ENCODE data around the gene SUFU. TPM values are rescaled to one million over a fixed set of nuclear protein-coding genes. Genes with fewer than 3 reads are reported as not detected.

SUFU gene
- total RNA-seq, 2 donors from 2014 or later = 6.6 to 9.2 TPM

GRCh38 chr10:102537948-102538347 lies 34.2 kb downstream of the SUFU start:
- intact Hi-C loops (cut with DNase I) = no loop called here
- no peak for ATAC-seq
- DNase-seq = no peak

DNA sequence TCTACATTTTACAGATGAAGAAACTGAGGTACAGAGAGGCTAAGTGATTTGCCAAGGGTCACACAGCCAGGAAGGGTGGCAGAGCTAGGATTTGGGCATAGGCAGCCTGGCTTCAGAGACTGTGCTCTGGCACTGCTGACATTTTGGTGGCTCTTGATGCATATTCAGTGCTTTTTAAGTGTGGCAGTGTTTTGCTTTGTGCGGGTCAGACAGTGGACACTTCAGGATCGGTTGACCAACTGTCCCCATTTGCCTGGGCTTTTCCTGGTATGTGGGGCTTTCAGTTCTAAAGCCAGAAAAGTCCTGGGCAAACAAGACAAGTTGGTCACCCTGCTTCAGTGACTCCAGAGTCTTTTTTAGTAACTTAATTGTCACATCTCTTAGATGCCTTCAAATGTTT lies 35.0 kb downstream of the SUFU start:
- no peak for ATAC-seq
- intact Hi-C loops (cut with DNase I) = no loop called here
- no peak for DNase-seq

GRCh38 chr10:102540023-102540422 lies 36.3 kb downstream of the SUFU start:
- intact Hi-C loops (cut with DNase I) = no loop called here
- DNase-seq = no peak
- peak in 1 of 2 donors; percentile 33 for ATAC-seq

DNA sequence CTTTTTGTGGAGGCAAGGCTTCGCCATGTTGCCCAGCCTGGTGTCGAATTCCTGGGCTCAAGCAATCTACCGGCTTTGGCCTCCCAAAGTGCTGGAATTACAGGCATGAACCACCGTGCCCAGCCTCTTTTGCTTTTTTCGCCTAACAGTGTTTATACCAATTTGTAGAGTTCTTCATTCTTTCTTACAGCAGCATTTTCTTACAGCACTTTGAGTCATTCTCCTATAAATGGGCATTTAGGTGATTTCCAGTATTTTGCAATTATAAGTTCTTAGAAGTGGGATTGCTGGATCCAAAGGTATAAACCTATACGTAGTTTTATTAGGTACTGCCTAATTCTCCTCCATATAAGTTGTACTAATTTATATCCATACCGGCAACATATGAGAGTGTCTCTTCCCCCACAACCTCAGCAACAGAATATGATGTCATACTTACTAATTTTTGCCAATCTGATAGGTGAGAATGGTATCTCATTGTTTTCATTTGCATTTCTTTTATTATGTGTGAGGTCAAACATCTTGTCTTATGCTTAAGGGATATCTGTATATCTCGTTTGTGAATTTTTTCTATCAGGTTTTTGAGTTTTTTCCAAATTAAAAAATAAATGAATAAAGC lies 39.1 kb downstream of the SUFU start:
- DNase-seq = no peak
- intact Hi-C loops (cut with DNase I) = no loop called here
- no peak for ATAC-seq

- ATAC-seq = no peak
- no peak for DNase-seq
- intact Hi-C loops (cut with DNase I) = no loop called here
Measured at GRCh38 chr10:102545265-102545871, 41.6 kb downstream of the SUFU start.

- ATAC-seq = no peak
- intact Hi-C loops (cut with DNase I) = no loop called here
- no peak for DNase-seq
Measured at GRCh38 chr10:102545997-102546396, 42.2 kb downstream of the SUFU start.

DNA sequence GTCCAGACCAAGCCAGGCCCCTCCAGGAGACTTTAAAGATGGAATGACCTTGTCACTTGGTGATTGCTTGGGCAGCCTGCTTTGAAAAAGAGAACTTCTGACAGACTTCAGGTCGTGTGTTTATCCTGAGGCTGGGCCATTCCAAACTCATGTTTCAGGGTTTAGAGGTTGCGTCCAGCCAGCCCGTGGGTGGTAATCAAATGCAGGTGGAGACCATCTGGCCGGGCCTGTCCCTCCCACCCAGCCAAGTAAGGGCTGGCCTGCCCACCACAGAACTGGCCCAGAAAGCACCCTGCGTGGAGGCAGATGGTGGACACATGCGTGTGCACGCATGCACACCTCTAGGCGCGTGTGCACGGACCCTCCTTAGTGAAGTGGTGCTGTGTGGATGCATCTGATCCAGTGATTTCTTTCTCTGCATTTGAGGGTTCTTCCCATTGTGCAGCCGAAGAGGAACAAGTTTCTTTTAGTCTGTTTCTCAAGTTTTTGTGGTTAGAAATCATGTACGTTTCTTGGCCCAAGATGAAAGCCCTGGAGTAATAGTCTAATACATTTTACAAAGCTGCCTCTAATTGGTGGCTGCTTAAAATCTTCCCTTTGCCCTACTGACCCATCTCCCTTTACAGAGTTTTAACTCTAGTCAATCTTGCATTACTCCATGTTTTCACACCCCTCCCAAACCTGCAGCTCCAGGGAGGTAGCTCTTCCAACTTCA lies 43.0 kb downstream of the SUFU start:
- ATAC-seq (peak in 1 of 2 donors; percentile 31), DNase-seq (no peak)
- intact Hi-C loops (cut with DNase I) = no loop called here

DNA sequence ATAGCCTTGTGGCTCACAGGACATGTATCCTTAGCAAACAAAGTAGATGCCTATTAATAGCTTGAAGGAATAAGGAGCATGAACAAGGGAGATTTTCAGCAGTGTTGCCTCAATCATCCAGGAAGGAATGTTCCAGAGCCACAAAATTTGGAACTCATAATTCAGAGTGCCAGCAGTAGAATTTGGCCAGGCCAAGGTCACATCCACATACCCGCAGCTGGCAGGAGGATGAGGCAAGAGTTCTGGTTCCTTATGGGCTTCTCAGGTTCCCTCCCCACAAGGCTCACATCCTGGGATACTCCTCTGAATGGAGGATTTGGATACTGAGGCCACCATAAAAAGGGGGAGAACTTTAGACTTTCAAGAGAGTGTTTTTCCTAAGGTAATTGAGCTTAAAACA lies 45.8 kb downstream of the SUFU start:
- intact Hi-C loops (cut with DNase I) = no loop called here
- ATAC-seq = no peak
- DNase-seq = no peak

DNA sequence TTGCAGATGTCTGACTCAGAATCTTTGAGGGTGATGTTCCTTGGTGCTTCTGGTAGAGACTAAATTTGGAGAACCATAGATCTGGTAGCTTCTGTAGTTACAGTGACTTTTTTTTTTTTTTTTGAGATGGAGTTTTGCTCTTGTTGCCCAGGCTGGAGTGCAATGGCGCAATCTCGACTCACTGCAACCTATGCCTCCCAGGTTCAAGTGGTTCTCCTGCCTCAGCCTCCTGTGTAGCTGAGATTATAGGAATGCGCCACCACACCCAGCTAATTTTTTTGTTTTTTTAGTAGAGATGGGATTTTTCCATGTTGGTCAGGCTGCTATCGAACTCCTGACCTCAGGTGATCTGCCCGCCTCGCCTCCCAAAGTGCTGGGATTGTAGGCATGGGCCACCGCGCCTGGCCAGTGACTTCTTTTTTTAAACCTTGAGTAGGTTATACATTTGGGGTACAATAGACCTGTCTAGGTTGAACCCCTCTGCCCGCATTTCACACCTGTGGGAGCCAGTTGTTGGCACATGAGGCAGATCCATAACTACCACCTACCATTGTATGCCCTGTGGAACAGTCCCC lies 47.0 kb downstream of the SUFU start:
- intact Hi-C loops (cut with DNase I) = no loop called here

DNA sequence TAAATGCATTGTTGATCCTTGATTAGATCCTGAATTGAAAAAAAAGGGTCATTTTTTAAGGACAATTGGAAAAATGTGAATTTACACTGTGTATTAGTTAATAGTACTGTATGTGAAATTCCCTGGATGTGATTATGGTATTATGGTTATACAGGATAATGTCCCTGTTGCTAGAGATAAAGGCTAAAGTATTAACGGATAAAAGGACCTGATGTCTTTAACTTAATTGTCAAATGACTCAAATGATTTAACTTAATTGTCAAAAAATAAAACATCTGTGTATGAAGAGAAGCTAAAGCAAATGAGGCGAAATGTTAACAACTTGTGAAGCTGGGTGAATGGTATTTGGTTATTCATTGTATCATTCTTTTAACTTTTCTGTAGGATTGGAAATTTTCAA lies 48.8 kb downstream of the SUFU start:
- no peak for DNase-seq
- no peak for ATAC-seq
- intact Hi-C loops (cut with DNase I) = no loop called here

More for the DNA sequence above, 47.0 kb downstream of the SUFU start:
- ATAC-seq (no peak), DNase-seq (no peak)

- intact Hi-C loops (cut with DNase I) = no loop called here
- DNase-seq (no peak), ATAC-seq (no peak)
Measured at GRCh38 chr10:102553771-102554170, 50.0 kb downstream of the SUFU start.

- no peak for ATAC-seq
- no peak for DNase-seq
- intact Hi-C loops (cut with DNase I) = no loop called here
Measured at GRCh38 chr10:102554531-102554930, 50.8 kb downstream of the SUFU start.

GRCh38 chr10:102555781-102556328 lies 52.1 kb downstream of the SUFU start:
- intact Hi-C loops (cut with DNase I) = no loop called here
- ATAC-seq (peak; percentile 34 to 93), DNase-seq (no peak)

DNA sequence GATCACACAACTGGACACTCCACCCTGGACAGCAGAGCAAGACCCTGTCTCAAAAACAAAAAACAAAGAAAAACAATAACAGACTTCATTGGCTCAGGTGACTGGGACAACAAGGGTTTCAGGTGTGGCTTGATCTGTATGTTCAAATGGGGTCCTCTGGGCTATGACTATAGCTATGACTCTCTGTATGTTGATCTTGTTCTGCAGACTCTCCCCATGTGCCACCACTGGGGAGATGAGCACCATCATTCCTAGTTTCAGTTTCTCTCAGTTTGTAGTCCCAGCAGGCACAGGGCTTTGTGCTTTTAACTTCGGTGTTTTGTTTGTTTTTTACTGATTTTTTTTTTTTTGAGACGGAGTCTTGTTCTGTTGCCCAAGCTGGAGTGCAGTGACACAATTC lies 53.8 kb downstream of the SUFU start:
- no peak for DNase-seq
- ATAC-seq = no peak
- intact Hi-C loops (cut with DNase I) = no loop called here

- no peak for DNase-seq
- ATAC-seq = no peak
- intact Hi-C loops (cut with DNase I) = no loop called here
Measured at GRCh38 chr10:102559764-102560163, 56.0 kb downstream of the SUFU start.

DNA sequence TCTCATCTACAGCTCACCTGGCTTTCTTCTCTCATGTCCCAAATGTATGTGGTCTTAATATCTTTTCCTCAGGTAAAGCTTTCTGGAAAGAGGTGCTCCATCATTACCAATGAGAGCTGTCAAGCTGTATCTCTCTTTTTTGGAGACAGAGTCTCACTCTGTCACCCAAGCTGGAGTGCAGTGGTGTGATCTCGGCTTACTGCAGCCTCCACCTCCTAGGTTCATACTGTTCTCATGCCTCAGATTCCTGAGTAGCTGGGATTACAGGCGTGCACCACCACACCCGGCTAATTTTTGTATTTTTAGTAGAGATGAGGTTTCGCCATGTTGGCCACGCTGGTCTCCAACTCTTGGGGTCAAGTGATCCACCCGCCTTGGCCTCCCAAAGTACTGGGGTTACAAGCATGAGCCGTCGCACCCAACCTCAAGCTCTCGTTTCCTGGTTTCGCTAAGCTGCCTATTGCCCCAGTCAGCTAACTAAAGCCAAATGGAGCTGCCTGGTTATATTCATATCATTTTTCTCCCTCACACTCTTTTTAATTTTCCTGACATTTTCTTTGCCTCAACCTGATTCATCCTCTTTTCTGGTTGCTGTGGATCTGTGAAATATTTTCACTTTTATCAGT lies 60.5 kb downstream of the SUFU start:
- intact Hi-C loops (cut with DNase I) = no loop called here
- DNase-seq (no peak), ATAC-seq (no peak)

- ATAC-seq (no peak), DNase-seq (no peak)
- intact Hi-C loops (cut with DNase I) = no loop called here
Measured at GRCh38 chr10:102565793-102566192, 62.0 kb downstream of the SUFU start.

DNA sequence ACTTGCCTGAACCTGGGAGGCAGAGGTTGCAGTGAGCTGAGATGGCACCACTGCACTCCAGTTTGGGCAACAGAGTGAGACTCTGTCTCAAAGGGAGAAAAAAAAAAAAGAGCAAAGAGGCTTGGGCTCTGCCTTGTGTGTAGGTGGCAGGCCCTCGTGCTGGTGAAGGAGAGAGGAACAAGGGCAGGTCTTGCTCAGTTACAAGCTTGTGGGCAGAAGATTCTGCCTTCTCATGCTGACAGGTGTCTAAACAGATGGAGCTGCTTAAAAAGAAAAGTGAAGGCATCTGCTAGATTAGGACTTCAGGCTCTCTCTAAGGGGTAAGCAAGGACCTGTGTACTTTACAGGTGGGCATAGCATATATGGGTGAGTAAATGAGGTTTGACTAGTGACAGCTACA lies 75.0 kb downstream of the SUFU start:
- intact Hi-C loops (cut with DNase I) = no loop called here
- DNase-seq (no peak), ATAC-seq (no peak)

DNA sequence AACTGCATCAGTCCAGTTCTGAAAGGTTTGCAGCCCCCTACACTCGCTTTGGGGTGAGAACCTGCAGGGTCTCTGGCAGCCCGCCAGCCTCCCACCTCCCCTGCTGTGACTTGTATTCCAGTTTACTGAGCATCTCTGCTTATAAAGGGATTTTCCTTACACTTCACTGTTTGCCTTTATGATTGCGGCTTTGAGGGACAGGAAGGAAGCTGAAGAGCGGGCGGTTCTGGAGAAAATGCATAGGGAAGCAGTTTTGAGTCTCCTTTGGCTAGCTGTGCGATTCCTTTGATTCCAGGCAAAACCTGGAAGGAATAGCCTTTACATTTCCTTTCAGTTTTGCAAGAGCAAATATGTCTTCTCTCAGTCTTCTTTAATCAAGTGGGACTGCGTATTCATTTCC lies 75.6 kb downstream of the SUFU start:
- ATAC-seq (no peak), DNase-seq (no peak)
- intact Hi-C loops (cut with DNase I) = no loop called here

- ATAC-seq = peak in 1 of 2 donors; percentile 9
- no peak for DNase-seq
- intact Hi-C loops (cut with DNase I) = loop anchor here (5.0 to 10.0 kb wide), 3 partner anchors 75 to 415 kb away; partner anchors contain the start of genes ACTR1A (in 1 of the 2) and SUFU (in 1 of the 2)
Measured at GRCh38 chr10:102580230-102580629, 76.5 kb downstream of the SUFU start.
